NCI-H2227 (cell line): ENCODE measurements around the gene TMEM117.

Source experiments
- DNase-seq: peaks from one replicate; lab custom pipeline; 2025; ENCODE audit not compliant: unreplicated experiment; lab: John Stamatoyannopoulos, UW

Gene TMEM117

GRCh38 chr12:43835656-43836474 lies at the start of gene TMEM117:
TSS of gene TMEM117 (plus strand) at chr12:43836081.
- peak; percentile 23 for DNase-seq

- peak; percentile 2 for DNase-seq
These were observed 48.8 kb upstream of the TMEM117 start for GRCh38 chr12:43786899-43787693.

DNA sequence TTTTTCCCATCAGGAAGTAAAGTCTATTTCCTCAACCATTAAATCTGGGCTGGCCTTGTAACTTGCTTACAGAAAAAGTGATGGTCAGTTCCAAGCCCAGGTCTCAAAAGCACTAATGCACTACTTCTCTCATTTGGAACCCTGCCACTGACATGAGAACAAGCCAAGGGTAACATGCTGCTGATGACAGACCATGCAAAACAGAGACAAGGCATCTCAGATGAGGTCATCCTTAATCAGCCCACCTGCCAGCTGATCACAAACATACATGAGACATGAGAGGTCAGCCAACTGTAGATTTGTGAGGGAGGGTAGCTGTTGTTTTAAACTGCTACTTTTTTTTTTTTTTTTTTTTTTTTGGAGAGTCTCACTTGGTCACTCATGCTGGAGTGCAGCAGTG lies 45.9 kb upstream of the TMEM117 start:
- no peak for DNase-seq

DNA sequence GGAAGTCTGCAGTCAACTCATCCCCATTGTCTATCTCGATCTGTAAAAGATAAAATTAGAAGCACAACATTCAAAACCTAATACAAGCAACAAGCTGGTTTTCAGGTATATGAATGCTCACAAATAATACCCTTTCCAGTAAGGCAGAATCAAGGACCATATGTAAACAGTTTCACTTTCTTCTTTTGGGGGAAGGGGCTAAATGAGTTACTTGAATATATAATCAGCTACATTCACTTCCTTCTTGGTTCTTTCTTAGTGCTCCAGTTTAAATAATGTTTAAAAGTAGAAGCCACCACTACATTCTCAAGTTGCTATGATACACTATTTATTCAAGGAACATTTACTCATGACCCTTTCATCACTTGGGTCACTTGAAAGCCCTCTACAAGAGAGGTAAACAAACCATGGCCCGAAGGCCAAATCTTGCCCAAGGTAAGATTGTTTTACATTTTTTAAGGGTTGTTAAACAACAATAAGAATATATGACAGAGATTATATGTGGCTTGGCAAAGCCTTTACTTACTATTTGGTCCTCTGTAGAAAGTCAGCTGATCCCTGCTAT lies 40.1 kb upstream of the TMEM117 start:
- no peak for DNase-seq

DNA sequence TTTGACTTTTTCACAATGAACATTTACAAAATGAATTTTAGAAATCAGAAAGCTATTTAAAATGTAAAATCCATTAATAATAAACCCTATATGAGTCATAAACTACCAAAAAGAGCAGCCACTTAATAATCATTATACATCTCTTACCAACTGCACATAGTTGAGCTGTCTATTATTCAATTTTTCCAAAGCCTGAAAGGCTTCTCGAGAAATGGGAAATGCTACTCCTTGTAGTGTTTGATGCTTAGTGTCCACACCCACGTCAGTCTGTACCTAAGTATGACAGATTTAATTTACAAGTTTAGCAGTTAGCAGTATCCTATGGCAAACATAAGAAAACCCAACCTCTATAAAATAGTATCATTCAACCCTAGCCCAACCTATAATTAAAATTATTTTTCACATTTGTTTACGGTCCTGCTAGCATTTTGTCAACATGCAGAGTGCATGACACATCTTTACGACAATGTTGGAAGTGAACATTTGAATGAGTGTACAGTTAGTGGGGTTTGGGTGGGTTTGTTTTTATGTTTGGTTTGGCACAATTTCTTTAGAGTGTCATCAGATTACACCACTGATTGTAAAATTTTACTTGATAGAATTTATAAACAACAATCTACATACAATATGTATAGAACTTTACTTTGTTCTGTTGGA lies 38.2 kb upstream of the TMEM117 start:
- no peak for DNase-seq

- no peak for DNase-seq
These were observed 30.6 kb upstream of the TMEM117 start for GRCh38 chr12:43805149-43805859.

DNA sequence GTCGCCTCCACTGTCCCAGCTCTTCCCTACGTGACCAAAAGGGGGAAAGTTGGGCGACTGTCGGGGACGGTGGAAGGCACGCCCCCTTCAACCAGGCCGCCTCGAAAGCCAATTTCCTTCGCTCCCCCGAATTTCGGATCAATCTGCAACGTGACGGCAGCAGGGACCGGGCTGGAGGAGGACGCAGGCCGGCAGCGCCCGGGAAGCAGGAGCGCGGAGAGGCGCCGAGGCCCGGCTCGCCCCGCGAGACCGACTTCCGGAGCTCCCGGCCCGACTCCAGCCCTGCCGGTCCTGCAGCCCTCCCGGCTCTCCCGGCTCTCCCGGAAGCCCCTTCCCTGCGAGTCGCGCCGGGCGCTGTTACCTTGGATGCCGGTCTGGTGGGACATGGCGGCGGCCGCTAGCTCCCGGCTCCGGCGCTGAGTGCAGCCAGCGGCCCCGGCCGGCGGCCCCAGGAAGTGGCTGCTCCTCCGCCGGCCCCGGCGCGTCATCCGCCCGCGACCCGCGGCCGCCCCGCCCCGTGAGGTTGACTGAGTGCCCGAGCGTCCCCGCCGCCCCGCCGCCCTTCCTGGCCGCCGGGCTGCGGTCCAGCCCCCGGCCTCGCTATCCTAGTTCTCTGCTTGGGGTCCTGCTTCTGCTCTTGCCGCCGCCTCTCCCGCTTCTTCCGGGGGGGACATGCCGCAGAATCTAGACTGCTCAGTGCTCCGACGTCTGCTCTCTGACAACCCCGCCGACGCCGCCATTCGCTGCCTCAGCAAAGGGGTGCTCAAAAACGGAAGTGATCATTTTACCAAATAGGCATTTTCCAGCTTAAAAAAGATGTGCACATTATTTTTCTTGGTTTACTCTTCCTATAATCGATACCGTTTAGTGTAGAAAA lies 29.8 kb upstream of the TMEM117 start, which contains the start of gene TWF1:
TSS of gene TWF1 (minus strand) at position 458 of the 877 bp plus-strand sequence. CDS start at position 386, 72 bp downstream.
- peak; percentile 84 for DNase-seq

DNA sequence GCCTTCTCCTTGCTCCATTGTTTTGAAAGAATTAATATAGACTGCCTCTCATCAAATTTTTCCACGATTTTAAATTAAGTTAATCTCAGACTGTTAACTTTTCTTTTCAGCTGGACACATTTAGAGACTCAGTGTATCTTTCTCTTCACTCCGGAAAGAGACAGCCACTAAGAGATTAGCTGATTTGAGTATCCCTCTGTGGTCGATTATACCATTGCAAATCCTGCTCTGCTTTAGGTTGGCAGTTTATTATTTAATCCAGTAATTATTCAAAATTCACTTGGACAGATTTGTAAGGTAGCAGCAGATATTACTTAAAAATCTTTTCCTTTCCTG lies 29.2 kb upstream of the TMEM117 start:
- DNase-seq = no peak

- no peak for DNase-seq
These were observed 28.5 kb upstream of the TMEM117 start for GRCh38 chr12:43807386-43807785.

GRCh38 chr12:43812057-43812456 lies 23.8 kb upstream of the TMEM117 start:
- DNase-seq = no peak

DNA sequence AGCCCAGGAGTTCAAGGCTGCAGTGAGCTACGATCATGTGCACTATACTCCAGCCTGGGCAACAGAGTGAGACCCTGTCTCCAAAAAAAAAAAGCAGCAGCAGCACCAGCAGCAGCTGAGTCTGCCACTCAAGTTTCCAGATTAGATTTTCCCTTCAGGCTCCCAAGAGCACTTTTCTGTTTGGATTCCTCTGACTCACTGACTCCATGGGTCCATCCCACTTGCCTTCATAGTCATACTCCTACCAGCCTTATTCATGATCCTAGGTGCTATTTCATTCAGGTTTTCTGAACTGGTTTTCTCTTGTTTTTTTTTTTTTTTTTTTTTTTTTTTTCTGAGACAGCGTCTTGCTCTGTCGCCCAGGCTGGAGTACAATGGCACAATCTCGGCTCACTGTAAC lies 23.0 kb upstream of the TMEM117 start:
- no peak for DNase-seq

GRCh38 chr12:43815416-43815815 lies 20.5 kb upstream of the TMEM117 start:
- DNase-seq = no peak

- DNase-seq = no peak
These were observed 19.7 kb upstream of the TMEM117 start for GRCh38 chr12:43816168-43816567.

DNA sequence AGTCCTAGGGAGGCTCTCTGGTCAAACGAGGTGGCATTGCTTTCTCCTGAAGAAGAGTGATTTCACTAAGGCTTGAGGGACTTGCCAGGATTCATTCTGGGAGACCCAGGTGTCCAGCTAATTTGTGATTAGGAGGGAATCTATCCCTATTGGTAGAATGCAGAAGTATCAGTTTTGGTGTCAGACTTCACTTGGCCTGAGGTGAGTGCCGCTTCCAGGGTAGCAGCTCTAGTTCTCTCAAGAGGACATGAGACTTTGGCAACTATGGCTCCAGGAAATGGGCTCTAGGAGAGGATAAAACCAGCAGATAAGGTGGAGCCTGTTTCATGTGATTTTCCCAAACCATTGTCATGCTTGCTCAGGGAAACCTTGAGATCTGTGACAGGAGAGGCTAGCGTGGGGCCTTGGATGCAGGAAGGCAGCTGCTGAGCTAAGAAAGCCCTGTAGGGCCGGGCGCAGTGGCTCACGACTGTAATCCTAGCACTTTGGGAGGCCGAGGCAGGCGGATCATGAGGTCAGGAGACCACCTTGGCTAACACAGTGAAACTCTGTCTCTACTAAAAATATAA lies 11.6 kb upstream of the TMEM117 start:
- no peak for DNase-seq

DNA sequence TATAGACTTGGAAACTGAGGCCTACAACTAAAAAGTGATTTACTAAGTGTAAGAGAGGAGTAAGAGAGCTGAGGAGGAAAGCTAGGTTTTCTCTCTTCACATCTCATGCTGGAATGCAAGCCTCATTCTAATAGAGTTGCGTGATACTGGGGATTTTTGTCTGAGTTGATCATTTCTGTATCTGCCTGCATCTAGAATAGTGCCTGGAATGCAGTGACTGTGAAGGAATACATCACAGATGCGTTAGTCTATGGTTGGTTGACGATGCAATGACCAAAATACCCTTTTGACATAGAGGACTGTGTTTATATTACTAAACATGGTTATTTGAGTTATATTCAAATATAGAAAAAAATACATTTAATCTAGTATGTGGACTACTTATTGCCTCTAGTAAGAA lies 9.2 kb upstream of the TMEM117 start:
- no peak for DNase-seq

- DNase-seq = no peak
These were observed 8.8 kb upstream of the TMEM117 start for GRCh38 chr12:43827093-43827492.

- no peak for DNase-seq
These were observed 3.3 kb upstream of the TMEM117 start for GRCh38 chr12:43832463-43833168.

GRCh38 chr12:43835264-43835655 lies 621 bp upstream of the TMEM117 start:
- no peak for DNase-seq

DNA sequence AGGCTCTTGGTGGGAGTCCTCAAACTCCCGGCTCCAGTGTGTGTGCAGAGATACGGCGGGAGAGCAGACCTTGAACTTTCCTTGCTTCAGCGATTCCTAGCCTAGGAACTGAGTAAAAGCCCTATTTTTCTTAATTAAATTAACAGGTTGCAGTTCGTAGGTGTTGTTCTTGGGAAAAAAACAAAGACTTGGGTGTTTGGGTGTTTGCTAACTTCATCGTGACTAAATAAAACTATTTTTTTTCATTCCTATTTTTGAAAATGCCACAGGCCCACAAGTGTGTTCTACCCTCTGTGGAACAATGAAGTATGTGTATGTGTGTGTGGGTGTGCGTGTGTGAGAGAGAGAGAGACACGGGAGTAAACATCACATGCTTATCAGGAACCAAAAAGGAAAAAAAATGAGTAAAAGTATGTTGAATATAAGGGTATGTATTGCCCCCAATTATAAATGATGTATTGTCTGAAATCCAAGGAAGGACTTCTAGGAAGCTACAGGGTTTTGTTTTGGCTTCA lies 651 bp downstream of the TMEM117 start:
- no peak for DNase-seq
